ENCODE measurements around the gene HMGN3. TPM values are rescaled to one million over a fixed set of nuclear protein-coding genes. Genes with fewer than 3 reads are reported as not detected.
A peak's percentile ranks its signal among the peaks of the same experiment; 100 is the strongest.

Gene HMGN3
- total RNA-seq, 1 donor: 42.3 TPM

DNA sequence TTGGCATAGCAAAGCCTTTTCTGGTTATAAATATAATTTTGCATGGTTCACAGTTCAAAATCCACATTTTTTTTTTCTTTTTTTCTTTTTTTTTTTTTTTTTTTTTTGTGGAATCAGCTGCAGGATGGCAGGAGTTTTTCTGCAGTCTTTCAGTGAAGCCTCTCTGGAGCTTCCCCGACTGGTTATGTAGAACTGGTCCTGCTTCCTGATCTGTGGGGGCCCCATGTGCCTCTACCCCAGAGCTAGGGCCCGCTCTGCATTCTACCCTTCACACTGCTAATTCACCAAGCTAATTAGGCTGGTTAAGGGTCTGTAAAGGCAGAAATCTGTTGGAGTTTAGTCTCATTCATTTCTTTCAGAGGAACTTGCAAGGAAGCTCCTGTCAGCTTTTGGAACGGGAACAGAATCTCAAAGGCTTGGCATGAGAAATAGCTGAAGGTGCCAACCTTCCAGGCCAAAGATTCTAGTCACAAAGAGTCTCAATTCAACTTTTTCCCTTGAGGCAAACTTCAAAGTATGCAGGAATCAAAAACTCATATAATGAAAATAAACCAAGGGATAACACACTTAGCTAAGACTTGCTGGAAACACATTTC, 45.5 kb downstream of the HMGN3 start:
- no peak overlapping the region for H3K4me3 ChIP-seq (ENCODE audit: low read depth, low read length)
- TF ChIP-seq, protein P1, sequence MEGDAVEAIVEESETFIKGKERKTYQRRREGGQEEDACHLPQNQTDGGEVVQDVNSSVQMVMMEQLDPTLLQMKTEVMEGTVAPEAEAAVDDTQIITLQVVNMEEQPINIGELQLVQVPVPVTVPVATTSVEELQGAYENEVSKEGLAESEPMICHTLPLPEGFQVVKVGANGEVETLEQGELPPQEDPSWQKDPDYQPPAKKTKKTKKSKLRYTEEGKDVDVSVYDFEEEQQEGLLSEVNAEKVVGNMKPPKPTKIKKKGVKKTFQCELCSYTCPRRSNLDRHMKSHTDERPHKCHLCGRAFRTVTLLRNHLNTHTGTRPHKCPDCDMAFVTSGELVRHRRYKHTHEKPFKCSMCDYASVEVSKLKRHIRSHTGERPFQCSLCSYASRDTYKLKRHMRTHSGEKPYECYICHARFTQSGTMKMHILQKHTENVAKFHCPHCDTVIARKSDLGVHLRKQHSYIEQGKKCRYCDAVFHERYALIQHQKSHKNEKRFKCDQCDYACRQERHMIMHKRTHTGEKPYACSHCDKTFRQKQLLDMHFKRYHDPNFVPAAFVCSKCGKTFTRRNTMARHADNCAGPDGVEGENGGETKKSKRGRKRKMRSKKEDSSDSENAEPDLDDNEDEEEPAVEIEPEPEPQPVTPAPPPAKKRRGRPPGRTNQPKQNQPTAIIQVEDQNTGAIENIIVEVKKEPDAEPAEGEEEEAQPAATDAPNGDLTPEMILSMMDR (IDR thresholded peaks at IDR 0.05; ENCODE audit: insufficient read depth, low read length): no peak
- DNase-seq (ENCODE audit: low read depth): peak; percentile 67

DNA sequence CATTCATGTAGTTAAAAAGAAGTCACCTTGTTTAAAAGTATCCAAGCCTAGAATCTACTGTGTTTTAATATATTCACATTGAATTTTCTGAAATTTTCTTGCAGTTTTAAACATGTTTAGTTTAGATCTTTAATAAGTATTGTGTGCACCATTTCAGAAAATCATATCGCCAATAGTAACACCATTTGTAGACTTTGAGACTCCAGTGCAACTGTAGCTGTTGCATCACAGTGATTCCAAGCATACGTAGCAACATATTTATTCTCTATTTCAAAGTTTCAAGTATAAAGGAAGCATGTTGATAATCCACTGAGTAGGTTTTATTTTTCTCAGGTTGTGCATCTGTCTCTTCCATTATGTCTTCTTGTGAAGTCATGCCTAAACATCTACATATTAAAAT, 46.4 kb downstream of the HMGN3 start:
- no peak overlapping the region for H3K4me3 ChIP-seq (ENCODE audit: low read depth, low read length)
- TF ChIP-seq, protein P1 (IDR thresholded peaks at IDR 0.05; ENCODE audit: insufficient read depth, low read length): no peak
- no peak for DNase-seq (ENCODE audit: low read depth)

DNA sequence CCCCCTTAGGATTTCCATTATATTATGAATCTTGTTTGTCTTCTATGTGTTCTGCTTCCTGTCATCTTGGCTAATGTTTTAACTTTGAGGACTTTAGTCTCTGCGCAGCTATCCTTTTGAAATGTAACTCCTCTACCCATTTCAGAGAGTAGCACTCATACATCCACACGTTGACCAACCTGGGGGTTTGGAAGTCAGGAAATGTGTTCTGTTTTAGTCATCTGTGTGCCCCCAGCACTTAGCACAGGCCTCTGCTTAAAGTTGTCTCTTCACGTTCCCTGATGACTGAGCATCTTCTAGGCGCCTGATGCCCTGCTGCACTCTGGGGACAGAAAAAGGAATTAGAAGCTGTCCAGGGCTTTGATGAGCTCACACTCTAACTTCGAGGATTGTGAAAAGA, 47.9 kb downstream of the HMGN3 start:
- DNase-seq (ENCODE audit: low read depth): no peak
- H3K4me3 ChIP-seq (ENCODE audit: low read depth, low read length): no peak overlapping the region
- TF ChIP-seq, protein P1 (IDR thresholded peaks at IDR 0.05; ENCODE audit: insufficient read depth, low read length): no peak

DNA sequence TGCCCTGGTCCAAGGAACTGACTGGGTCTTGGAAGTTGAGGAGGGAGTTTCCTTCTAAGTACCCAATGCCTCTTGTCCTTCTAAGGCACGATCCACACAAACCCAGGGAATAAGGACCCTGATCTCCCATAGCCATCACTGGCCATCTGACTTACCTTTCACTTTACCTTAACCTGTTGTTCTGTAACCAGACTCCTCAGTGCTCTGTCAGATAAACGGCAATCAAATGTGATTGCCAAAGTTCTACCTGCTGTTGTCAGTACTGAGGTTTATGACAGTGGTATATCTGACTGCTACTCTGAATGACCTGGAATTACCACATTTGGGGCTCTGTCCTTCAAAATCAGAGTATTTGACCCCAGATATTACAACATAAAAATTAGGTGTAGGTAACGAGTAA, 49.8 kb downstream of the HMGN3 start:
- TF ChIP-seq, protein P1 (IDR thresholded peaks at IDR 0.05; ENCODE audit: insufficient read depth, low read length): no peak
- no peak for DNase-seq (ENCODE audit: low read depth)
- H3K4me3 ChIP-seq (ENCODE audit: low read depth, low read length): no peak overlapping the region

DNA sequence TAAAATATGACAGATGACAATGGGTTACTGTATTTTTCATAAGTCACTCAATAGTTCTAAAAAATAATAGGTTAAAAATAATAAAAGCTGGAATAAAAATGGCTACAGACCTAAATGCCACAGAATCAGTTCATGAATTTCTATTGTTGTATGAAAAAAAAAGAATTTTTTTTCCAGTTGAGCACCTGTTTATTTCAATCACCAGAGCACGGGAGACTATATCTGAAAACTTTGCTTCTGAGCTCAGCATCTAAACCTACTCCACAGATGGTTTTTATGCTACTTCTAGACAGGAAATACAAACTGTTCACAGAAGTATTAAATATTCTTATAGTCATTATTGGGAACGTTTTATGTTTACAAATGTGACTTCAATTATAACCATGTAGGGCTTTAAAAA, 50.4 kb downstream of the HMGN3 start:
- no peak for DNase-seq (ENCODE audit: low read depth)
- no peak overlapping the region for H3K4me3 ChIP-seq (ENCODE audit: low read depth, low read length)
- TF ChIP-seq, protein P1 (IDR thresholded peaks at IDR 0.05; ENCODE audit: insufficient read depth, low read length): no peak

DNA sequence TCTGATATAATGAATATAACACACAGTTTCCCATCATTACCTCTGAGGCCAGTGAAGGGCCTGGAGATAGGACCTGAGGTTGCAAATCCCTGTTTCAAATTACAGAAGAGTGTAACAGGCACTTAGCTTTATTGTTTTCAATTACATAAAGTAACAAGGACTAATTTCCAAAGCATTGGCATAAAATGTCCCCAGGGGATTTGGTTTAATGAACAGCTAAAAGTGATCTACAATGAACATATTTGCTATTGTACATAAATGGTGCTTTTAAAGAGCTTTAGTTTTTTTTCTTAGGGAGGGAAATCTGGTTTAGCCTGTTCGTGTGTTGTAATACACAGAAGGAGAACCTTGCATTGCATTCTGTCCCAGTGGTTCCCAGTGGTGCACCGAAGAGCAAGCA, 54.4 kb downstream of the HMGN3 start:
- H3K4me3 ChIP-seq (ENCODE audit: low read depth, low read length): no peak overlapping the region
- TF ChIP-seq, protein P1 (IDR thresholded peaks at IDR 0.05; ENCODE audit: insufficient read depth, low read length): no peak
- no peak for DNase-seq (ENCODE audit: low read depth)

DNA sequence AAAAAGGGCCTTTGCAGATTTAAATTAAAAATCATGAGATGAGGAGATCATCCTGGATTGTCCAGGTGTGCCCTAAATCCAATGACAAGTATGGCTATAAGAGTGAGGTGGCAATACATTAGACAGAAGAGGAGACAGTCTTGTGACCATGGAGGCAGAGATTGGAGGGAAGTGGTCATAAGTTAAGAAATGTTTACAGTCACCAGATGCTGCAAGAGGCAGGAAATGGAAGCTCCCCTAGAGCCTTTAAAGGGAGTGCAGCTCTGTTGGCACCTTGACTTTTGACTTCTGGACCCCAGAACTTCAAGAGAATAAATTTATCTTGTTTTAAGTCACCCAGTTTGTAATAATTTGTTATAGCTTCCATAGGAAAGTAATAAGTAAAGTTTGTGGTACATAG, 61.1 kb downstream of the HMGN3 start:
- DNase-seq (ENCODE audit: low read depth): no peak
- no peak overlapping the region for H3K4me3 ChIP-seq (ENCODE audit: low read depth, low read length)
- TF ChIP-seq, protein P1 (IDR thresholded peaks at IDR 0.05; ENCODE audit: insufficient read depth, low read length): no peak

Measured in fibroblast of the aortic adventitia (primary cell).